Measurements from ENCODE around the gene AMACR.
"Not testable (repeated sequence)": the region's sequence is repeated elsewhere in the genome, so short reads cannot be mapped to it uniquely, and the experiment has no call there.

The AMACR gene

DNA sequence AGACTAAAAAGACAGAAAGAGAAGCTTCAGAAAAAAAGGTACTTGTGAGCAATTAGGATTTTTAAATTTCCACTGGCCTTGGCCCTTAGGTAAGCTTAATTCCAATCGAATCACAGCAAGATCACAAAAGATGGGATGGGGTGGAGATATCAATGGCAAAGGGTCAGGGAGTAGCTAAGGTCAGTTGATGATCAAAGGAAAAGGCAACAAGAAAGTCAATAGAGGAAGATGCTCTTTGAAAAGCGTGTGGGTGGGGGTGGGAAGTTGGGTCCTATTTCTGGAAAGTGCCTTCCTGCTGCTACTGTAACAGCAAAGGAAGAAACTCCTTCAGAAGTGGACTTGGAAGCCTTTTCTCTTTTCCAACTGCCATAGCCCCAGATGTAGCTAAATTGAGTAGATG lies 27.9 kb upstream of the AMACR start:
- DNase-seq, result no peak

DNA sequence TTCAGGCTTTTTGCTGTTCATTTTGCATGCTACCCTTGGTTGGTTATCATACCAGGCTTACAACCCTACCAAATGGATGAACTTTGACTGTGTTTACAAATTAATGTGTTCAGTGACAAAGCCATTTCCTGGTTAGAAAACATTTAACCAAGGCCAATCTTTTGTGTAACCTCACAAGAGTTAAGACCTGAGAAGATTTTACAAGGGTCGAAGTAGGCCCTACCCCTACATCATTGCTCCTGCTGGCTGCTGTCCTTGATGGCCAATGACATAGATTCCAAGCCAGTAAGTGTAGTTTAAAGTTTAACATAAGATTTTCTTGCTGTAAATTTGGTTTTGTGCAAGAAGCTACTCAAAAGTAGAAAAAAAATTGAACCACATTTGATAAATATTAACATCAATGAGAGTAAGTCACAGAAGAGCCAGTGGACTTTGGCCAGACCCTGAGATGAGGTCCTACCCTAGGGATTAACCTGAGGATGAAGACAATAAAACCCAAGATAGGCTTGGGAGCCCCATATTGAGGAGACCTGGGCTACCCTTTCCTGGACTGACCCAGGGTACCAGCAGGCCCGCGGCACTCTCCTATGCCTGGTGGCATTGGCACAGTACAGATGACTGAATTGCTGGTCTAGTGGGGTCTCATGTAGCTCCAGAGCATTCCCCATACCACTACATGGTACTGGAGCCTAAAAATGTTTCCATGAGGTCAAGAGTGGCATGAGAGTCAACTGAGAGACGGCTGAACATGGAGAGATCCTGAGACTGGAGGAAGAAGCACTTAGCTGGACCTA lies 26.9 kb upstream of the AMACR start:
- no peak for DNase-seq

GRCh38 chr5:34031966-34032365 lies 24.1 kb upstream of the AMACR start:
- no peak for DNase-seq

GRCh38 chr5:34031117-34031516 lies 23.3 kb upstream of the AMACR start:
- no peak for DNase-seq

- not testable (repeated sequence) for DNase-seq
Observed at GRCh38 chr5:34030585-34030984, 22.7 kb upstream of the AMACR start.

DNA sequence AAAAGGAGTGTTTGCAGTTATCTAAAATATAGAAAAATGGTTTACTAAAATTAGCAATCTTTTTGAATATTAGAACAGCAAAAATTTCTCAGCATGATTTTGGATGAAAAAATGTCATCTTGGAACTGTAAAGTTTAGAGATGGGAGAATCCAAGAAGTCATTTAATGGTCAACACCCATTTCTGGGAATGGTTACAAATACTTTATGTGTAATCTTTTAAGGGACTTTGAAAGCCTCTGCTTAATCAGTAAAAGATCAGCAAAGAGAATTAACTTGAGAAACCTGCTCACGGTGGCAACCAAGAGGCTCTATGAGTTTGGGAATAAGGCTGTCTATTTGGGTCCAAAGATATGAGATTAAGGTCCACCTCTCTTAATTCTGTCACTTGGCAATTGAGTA lies 22.2 kb upstream of the AMACR start:
- DNase-seq, result no peak

GRCh38 chr5:34028349-34028748 lies 20.5 kb upstream of the AMACR start:
- no peak for DNase-seq

- no peak for DNase-seq
Observed at GRCh38 chr5:34026089-34026761, 18.4 kb upstream of the AMACR start.

- no peak for DNase-seq
Observed at GRCh38 chr5:34022121-34022705, 14.4 kb upstream of the AMACR start.

DNA sequence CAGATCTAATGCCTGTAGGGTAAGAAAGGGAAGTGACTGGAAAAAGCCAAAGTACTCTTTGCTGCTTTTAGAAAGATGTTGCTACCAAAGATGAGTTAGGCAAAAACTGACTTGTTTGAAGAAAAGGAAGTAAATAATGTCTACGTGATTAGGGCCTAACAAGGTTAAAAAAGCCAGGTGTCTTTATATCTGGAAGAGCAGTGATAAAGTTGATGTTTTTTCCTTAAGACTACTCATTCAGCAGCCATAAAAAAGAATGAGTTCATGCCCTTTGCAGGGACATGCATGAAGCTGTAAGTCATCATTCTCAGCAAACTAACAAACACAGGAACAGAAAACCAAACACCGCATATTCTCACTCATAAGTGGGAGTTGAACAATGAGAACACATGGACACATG lies 13.5 kb upstream of the AMACR start:
- no peak for DNase-seq

DNA sequence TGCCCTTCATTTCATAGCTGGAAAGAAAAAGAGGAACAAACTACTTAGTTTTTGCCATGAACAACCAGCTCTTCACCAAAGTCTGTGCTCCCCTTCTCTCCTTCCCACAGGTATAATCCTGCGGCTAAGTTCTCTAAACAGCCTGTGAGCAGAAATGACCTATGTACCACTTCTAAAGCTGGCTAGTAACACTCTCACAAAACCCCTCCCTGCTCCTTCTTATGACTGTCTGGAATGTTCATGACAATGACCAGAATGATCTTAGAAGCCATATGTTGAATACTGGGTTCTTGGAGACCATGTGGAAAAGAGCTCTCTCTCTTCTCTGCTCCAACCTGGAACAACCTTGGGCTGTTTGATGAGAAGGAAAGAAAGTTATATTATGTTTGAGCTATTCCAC lies 12.9 kb upstream of the AMACR start:
- DNase-seq, result no peak

GRCh38 chr5:34017254-34017653 lies 9.4 kb upstream of the AMACR start:
- DNase-seq, result no peak

GRCh38 chr5:34016750-34017149 lies 8.9 kb upstream of the AMACR start:
- DNase-seq, result no peak

- DNase-seq, result no peak
Observed at GRCh38 chr5:34016222-34016621, 8.4 kb upstream of the AMACR start.

GRCh38 chr5:34015120-34015822 lies 7.4 kb upstream of the AMACR start:
- DNase-seq, result no peak

- no peak for DNase-seq
Observed at GRCh38 chr5:34014626-34015025, 6.8 kb upstream of the AMACR start.

DNA sequence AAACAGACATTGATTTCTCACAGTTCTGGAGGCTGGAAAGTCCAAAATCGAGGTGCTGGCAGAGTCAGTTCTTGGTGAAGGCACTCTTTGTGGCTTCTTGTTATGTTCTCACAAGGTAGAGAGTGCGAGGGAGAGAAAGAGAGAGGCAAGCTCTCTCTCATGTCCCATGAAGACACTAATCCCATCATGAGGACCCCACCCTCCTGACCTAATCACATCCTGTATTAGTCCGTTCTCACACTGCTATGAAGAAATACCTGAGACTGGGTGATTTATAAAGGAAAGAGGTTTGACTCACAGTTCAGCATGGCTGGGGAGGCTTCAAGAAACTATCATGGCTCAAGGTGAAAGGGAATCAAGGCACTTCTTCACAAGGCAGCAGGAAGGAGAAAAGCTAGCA lies 5.7 kb upstream of the AMACR start:
- no peak for DNase-seq

DNA sequence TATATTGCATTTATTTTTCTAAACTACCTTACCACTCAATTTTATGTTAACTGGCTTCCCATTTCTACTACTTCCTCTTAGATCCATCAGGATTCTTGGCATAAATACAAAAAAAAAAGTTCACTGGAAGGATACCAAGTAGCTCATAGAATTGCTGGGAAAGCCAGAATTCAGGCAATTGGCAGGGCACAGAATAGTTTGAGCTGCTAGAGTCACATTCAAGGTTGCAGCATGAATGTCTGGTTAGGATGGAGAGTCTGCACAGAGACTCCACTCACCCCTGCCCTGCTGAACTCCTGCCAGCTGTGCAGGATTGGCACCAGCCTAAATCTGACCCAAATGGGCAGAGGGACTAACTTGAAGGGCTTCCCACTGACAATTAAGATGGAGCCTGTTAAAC lies 4.9 kb upstream of the AMACR start:
- no peak for DNase-seq

DNA sequence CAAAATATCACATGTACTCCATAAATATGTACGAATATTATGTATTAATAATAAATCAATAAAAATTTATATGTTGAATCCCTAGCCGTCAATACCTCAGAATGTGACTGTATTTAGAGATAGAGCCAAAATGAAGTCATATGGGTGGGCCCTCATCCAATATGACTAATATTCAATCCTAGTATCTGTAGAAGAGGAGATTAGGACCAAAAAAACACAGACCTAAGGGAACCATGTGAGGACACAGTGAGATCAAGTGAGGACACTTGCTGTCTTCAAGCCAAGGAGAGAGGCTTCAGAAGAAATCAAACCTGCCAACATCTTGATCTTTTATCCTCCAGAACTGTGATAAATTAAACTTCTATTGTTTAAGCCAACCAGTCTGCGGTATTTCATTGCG lies 3.7 kb upstream of the AMACR start:
- DNase-seq, result no peak

GRCh38 chr5:34010146-34010545 lies 2.3 kb upstream of the AMACR start:
- not testable (repeated sequence) for DNase-seq

DNA sequence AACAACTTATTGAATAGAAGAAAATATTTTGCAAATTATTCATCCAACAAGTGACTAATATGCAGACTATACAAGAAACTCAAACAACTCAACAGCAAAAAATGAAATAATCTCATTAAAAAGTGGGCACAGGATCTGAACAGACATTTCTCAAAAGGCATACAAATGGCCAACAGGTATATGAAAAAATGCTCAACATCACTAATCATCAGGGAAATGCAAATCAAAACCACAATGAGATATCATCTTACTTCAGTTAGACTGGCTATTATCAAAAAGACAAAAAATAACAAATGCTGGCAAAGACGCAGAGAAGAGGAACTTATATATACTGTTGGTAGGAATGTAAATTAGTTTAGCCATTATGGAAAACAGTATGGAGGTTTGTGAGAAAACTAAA lies 1.8 kb upstream of the AMACR start:
- DNase-seq, result no peak

DNA sequence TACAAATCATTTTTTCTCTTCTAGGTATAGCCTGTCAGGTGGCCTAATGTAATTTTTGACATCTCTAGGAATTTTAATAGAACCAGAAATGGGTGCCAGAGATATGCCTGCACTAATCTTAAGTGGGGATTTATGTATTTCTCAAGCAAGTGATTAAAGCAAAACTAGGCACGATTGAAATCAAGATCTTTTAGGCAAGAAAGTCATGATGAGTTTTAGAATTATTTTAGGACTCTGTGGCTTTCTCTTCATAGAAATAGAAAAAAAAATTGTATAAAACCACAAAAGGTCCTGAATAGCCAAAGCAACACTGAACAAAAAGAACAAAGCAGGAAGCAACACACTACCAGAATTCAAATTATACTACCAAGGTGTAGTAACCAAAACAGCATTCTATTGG lies 952 bp upstream of the AMACR start:
- DNase-seq, result peak; percentile 49

GRCh38 chr5:34007201-34007620 lies 639 bp downstream of the AMACR start:
- peak; percentile 60 for DNase-seq

DNA sequence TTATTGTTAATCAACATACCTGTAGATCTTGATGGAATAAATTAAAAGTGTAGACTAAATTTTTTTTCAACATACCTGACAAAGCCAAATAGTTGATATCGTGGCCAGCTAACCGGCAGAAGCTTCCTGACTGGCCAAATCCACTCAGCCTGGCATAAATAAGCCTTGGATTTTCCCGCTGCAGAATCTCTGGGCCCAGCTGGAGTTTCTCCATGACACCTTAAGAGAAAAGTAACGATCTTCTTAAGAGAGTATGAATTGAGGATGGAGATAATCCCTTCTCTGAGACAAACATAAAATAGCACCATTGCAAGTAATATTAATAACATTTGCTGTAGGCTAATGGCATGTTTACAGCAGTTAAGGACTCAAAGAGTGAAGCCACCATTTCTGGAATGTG lies 2.2 kb downstream of the AMACR start:
- DNase-seq, result no peak

Data from NCI-H510A treated with DMSO at 0.1 percent for 48 hours (cell line).